Fibroblast of skin of right biceps (primary cell): Measurements from ENCODE around the gene PPP1R14D.

ENCODE experiments used
- DNase-seq: peaks from one replicate; pipeline ENCODE4 v3.0.0-alpha.2; 2013

Gene PPP1R14D

GRCh38 chr15:40850576-40851112 is 22.1 kb upstream of the PPP1R14D start:
- no peak for DNase-seq

GRCh38 chr15:40847223-40847961 is 18.9 kb upstream of the PPP1R14D start:
- peak; percentile 25 for DNase-seq

DNA sequence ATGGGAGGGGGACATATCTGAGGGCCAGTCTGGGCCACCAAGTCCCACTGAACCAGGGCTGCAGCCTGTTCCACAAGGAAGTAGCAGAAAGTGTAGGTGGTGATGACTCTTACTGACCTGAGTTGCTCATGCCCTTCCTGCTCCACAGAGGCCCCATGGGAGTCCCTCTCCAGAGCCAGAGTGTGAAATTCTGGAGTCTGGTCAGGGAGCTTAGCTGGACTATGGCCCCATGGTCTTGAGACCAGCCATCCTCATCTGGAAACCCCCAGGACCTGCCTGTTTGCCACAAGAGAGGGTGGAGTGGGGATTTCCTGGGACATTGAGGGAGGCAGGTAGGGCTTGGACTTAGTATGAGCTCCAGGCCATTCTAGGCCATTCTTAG is 18.3 kb upstream of the PPP1R14D start:
- no peak for DNase-seq

DNA sequence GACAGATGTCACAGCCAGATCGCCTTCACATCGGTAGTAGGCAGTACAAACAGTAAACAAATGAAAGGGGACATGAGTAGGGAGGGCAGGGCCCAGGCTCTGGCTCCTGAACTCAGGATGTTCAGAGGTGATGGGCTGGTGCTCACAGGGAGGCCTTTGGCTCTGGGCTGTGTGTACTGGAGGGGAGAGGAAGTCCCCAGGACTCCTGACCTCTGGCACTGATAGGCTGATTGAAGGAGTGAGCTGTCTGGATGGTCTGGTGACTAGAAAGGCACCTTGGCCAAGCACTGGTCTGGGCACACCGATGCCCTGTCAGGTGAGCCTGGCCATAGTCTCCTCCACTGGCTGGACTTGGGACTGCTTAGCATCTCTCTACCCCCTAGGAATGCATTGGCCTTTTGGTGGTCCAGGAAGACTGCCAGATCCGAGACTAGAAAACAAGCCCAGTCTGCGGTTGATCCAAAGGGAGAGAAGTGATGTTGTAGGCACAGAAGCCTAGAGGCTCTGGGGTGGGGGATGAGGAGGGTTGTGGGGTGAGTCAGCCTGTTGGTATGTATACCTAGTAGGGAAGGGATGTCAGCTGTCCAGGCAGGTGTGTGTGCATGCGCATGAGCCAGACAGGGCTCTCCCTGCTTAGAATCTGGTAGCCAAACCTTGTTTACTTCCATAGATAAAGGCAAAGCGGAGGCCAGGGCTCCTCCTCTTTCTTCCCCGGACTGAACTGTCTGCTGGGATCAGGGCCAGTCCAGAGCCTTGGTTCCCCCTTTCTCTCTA is 17.2 kb upstream of the PPP1R14D start:
- no peak for DNase-seq

DNA sequence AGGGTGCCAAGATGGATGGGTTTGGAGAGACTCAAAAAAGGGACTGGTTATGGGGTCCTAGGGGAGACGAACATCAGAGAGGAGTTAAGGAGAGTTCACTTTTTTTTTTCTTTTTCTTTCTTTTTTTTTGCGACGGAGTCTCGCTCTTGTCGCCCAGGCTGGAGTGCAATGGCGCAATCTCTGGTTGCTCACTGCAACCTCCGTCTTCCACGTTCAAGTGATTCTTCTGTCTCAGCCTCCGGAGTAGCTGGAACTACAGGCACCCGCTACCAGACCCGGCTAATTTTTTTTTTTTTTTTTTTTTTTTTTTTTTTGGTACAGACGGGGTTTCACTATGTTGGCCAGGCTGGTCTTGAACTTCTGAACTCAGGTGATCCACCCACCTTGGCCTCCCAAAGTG is 16.5 kb upstream of the PPP1R14D start:
- no peak for DNase-seq

- no peak for DNase-seq
Measured at GRCh38 chr15:40844696-40845030, 16.2 kb upstream of the PPP1R14D start.

GRCh38 chr15:40843885-40844695 is 15.6 kb upstream of the PPP1R14D start, which contains the start of gene SPINT1:
Gene SPINT1, plus strand, starts transcription at chr15:40844048. Its CDS starts 507 bp downstream, at chr15:40844555.
- DNase-seq: no peak

- no peak for DNase-seq
Measured at GRCh38 chr15:40843261-40843884, 14.9 kb upstream of the PPP1R14D start.

GRCh38 chr15:40841741-40842140 is 13.2 kb upstream of the PPP1R14D start:
- no peak for DNase-seq

- no peak for DNase-seq
Measured at GRCh38 chr15:40838756-40839155, 10.2 kb upstream of the PPP1R14D start.

- no peak for DNase-seq
Measured at GRCh38 chr15:40836020-40836419, 7.5 kb upstream of the PPP1R14D start.

- DNase-seq: no peak
Measured at GRCh38 chr15:40832903-40833302, 4.4 kb upstream of the PPP1R14D start.

GRCh38 chr15:40831861-40832260 is 3.4 kb upstream of the PPP1R14D start:
- DNase-seq: no peak

GRCh38 chr15:40830884-40831283 is 2.4 kb upstream of the PPP1R14D start:
- DNase-seq: no peak

DNA sequence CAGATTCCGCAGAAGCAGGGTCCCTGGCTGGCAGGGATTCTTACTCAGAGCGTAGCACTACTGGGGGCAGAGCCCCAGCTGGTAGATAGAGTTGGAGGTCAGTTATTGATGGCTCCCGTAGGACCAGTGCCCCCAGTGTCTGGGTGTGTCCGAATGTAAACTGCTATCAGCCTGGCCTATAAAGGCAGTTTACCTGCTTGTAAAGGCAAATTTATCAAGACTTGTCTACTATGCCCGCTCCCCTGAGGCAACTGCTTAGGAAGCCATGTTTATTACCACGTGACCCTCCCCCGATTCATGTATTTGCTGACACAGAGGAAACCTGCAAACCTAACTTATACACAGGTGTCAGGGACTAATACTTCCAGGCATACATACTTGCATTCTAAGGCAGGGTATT is 607 bp upstream of the PPP1R14D start:
- DNase-seq: no peak

DNA sequence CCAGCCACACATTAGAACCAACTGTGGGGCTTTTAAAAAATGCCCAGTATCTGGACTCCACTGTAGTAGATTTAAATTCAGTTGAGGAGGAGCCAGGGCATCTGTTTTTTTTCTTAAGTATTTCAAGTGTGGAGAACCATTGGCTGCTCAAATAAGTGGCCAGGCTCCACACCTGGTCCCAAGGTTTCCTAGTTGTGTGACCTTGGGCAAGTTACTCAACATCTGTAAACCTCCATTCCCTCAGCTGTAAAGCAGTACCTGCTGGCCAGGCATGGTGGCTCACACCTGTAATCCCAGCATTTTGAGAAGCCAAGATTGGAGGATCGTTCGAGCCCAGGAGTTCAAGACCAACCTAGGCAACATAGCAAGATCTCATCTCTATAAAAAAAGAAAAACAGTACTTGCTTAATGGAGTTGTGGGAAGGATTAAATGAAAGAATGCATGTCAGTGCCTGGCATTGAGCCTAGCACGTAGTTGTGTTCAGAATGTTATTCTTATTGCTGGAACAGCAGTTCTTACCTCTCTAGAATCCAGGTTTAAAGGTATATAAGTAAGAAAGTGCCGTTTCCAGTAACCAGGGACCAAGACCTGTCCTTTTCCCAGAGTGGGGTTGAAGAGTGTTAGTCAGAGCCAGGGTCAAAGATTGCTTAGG is 2.0 kb downstream of the PPP1R14D start:
- DNase-seq: no peak

DNA sequence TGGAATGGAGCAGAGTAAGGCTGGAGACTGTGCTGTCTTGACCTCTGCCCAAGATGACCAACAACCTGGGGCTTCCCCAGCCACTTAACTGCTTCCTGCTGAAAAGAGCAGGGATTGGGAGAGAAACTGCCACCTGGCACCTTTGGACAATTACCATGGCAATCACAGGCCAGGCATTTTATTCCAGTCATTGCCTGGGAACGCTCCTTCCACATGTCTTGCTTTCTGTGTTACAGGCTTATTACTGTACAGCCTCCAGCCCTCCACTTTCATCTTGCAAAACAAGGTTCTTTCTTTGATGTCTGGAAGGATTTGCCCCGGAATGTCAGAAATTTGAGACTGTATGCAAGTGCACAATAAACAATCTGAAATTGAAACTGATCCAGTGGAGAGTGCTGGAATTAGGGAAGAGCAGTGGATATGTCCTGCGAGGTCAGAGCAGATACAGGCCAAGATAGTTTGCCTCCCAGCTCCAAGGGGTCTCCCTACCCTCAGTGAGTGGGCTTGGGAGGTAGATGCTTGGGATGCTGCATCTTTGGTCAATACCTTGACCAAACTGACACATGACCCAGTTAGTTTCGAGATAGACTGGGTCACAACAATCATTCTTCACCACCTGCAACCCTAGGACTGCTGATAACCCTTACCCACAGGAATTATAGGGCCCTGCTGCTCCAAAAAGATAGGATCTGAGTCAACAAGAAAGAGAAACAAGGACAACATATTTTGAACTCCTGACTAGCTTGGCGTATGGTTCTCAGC is 2.7 kb downstream of the PPP1R14D start:
- no peak for DNase-seq

- no peak for DNase-seq
Measured at GRCh38 chr15:40823572-40824343, 4.8 kb downstream of the PPP1R14D start.

DNA sequence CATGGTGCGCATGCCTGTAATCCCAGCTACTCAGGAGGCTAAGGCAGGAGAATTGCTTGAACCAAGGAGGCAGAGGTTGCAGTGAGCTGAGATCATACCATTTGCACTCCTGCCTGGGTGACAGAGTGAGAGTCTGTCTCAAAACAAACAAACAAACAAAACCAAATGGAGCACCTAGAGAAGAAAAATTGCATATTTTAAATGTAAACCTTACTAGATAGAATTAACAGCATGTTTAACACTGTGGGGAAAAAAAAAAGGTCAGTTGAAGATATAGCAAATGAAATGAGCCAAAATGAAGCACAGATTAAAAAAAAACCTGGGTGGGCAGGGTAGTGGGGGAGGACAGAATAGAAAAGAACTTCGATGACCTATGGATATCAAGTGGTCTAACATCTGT is 7.3 kb downstream of the PPP1R14D start:
- DNase-seq: no peak

- DNase-seq: no peak
Measured at GRCh38 chr15:40819048-40819447, 9.5 kb downstream of the PPP1R14D start.
